Body of pancreas (tissue), 4 donors: Measurements from ENCODE around the gene LASP1NB.

Experiments used
- ATAC-seq: fragments of 150-250 bp; one replicate; pipeline ENCODE4 v1.9.1; 2016
- DNase-seq, 4 donors: peaks; one replicate each; pipeline ENCODE4 v3.0.0-alpha.2; 2019
- H3K27ac ChIP-seq, 4 donors: fragments of 200-600 bp; sonication (generic); 1 replicate in 3 of 4; 2 replicates in 1 of 4; pipeline versions ENCODE4 v1.5.1 to v1.6.1; 2016 to 2019; ENCODE audit warnings: mild to moderate bottlenecking in 1 of 4, mixed read lengths in 1 of 4, moderate library complexity in 1 of 4
- H3K27me3 ChIP-seq, 2 donors: fragments of 200-600 bp; sonication (generic); one replicate each; pipeline ENCODE4 v1.6.0; 2016; ENCODE audit warnings: mild to moderate bottlenecking in 1 of 2
- H3K36me3 ChIP-seq, 2 donors: fragments of 200-600 bp; sonication (generic); replicated peaks in 1 of 2; 2 replicates each; pipeline ENCODE4 v1.5.1; 2016; ENCODE audit warnings: low read depth in 2 of 2; ENCODE audit not compliant: insufficient read depth in 1 of 2
- H3K4me1 ChIP-seq: fragments of 200-600 bp; sonication (generic); one replicate; pipeline ENCODE4 v1.6.0; 2016
- H3K4me3 ChIP-seq, 2 donors: fragments of 200-600 bp; sonication (generic); 1 replicate in 1 of 2; 2 replicates in 1 of 2; pipeline ENCODE4 v1.5.1; 2016 to 2019
- H3K9me3 ChIP-seq, 3 donors: fragments of 200-600 bp; sonication (generic); 1 replicate in 2 of 3; 2 replicates in 1 of 3; pipeline ENCODE4 v1.5.1; 2016
- POLR2A ChIP-seq, 3 donors: fragments of 450-650 bp; IDR thresholded peaks; one replicate each; pipeline ENCODE4 v1.6.1; 2016; ENCODE audit warnings: antibody characterized with exemption in 3 of 3, mild to moderate bottlenecking in 2 of 3
- WGBS, 2 donors: methylation state at CpG; one replicate each; pipeline ENCODE4 v1.1.5; 2017; 5-methylcytosine and 5-hydroxymethylcytosine counted together
- intact Hi-C: fragments of 100-400 bp; cut with DNase I; formaldehyde crosslinking; loops from one replicate; pipeline ENCODE4 v1.15.1; 2023
- TF ChIP-seq, protein P1 (sequence below), 7 experiments: fragments of 450-650 bp in 4 of 7; fragments of 200-600 bp in 3 of 7; sonication (generic) in 3 of 7; IDR thresholded peaks; one replicate each; pipeline ENCODE4 v1.5.1; 2016 to 2019; ENCODE audit warnings: antibody characterized with exemption in 7 of 7

The LASP1NB gene

GRCh38 chr17:38958756-38959155 lies 33.3 kb downstream of the LASP1NB start:
- DNase-seq (no peak), ATAC-seq (no peak)
- no peak for TF ChIP-seq POLR2A (IDR thresholded peaks at IDR 0.05)
- TF ChIP-seq, protein P1, sequence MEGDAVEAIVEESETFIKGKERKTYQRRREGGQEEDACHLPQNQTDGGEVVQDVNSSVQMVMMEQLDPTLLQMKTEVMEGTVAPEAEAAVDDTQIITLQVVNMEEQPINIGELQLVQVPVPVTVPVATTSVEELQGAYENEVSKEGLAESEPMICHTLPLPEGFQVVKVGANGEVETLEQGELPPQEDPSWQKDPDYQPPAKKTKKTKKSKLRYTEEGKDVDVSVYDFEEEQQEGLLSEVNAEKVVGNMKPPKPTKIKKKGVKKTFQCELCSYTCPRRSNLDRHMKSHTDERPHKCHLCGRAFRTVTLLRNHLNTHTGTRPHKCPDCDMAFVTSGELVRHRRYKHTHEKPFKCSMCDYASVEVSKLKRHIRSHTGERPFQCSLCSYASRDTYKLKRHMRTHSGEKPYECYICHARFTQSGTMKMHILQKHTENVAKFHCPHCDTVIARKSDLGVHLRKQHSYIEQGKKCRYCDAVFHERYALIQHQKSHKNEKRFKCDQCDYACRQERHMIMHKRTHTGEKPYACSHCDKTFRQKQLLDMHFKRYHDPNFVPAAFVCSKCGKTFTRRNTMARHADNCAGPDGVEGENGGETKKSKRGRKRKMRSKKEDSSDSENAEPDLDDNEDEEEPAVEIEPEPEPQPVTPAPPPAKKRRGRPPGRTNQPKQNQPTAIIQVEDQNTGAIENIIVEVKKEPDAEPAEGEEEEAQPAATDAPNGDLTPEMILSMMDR (IDR thresholded peaks at IDR 0.05): no peak
- no peaks in the 10 kb centered on the region for H3K9me3 ChIP-seq
- H3K36me3 ChIP-seq: no peaks in the 10 kb centered on the region
- no peak overlapping the region for H3K4me3 ChIP-seq
- no peaks in the 10 kb centered on the region for H3K4me1 ChIP-seq
- no peaks in the 10 kb centered on the region for H3K27me3 ChIP-seq
- no peak overlapping the region for H3K27ac ChIP-seq
- intact Hi-C loops: no loop called here

- H3K36me3 ChIP-seq: no peaks in the 10 kb centered on the region
- no peak for TF ChIP-seq POLR2A (IDR thresholded peaks at IDR 0.05)
- TF ChIP-seq, protein P1 (IDR thresholded peaks at IDR 0.05): no peak
- no peak for DNase-seq
- no peak for ATAC-seq
- no peak overlapping the region for H3K4me3 ChIP-seq
- intact Hi-C loops: no loop called here
- no peak overlapping the region for H3K27ac ChIP-seq
- no peaks in the 10 kb centered on the region for H3K27me3 ChIP-seq
- no peaks in the 10 kb centered on the region for H3K9me3 ChIP-seq
- WGBS, 2 donors: 63 to 86% methylated on average over 3 of the region's 3 CpGs
- no peaks in the 10 kb centered on the region for H3K4me1 ChIP-seq
Observed at GRCh38 chr17:38959508-38959907, 34.1 kb downstream of the LASP1NB start.

- intact Hi-C loops: no loop called here
- Histone ChIP-seq H3K36me3 (no peaks in the 10 kb centered on the region), H3K27ac (no peak overlapping the region), H3K4me3 (no peak overlapping the region), H3K9me3 (no peaks in the 10 kb centered on the region), H3K27me3 (no peaks in the 10 kb centered on the region), H3K4me1 (no peaks in the 10 kb centered on the region)
- ATAC-seq (no peak), DNase-seq (no peak)
- no peak for TF ChIP-seq POLR2A (IDR thresholded peaks at IDR 0.05)
- TF ChIP-seq, protein P1 (IDR thresholded peaks at IDR 0.05): no peak
- WGBS, 2 donors: 79 to 81% methylated on average over 5 of the region's 5 CpGs
Observed at GRCh38 chr17:38960402-38960801, 35.0 kb downstream of the LASP1NB start.

DNA sequence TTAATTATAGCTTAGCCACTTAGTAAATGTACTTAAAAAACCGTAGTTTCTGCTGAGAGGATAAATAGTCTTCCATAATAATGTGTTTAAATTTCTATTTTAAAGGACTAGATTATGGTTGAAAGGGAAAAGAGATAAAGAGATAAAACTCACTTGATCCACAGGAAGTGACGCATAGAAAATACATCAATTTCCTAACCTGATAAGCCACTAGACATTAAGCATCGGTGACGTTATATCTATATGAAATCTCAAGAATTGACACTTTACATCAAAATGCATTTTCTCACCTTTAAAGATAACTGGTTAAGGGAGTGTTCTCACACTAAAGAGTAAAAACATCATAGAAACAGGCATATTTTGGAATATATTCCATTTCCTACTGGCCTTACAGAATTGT lies 36.0 kb downstream of the LASP1NB start:
- Histone ChIP-seq H3K9me3 (no peaks in the 10 kb centered on the region), H3K36me3 (no peaks in the 10 kb centered on the region), H3K4me3 (no peak overlapping the region), H3K27me3 (no peaks in the 10 kb centered on the region), H3K4me1 (no peaks in the 10 kb centered on the region), H3K27ac (no peak overlapping the region)
- no peak for ATAC-seq
- intact Hi-C loops: no loop called here
- no peak for TF ChIP-seq POLR2A (IDR thresholded peaks at IDR 0.05)
- TF ChIP-seq, protein P1 (IDR thresholded peaks at IDR 0.05): no peak
- WGBS, 2 donors: 39 to 49% methylated on average over 4 of the region's 4 CpGs
- no peak for DNase-seq

GRCh38 chr17:38967290-38967738 lies 41.9 kb downstream of the LASP1NB start, which contains the start of gene FBXO47:
Gene FBXO47, minus strand, starts transcription at chr17:38967403. Its CDS starts 4,378 bp downstream, at chr17:38963025.
- WGBS, 2 donors: 6 to 7% methylated on average over 14 to 20 of the region's 21 CpGs
- peak within 1 kb of the TSS in 3 of 4 donors; percentile 39 to 59 (median 41) for H3K27ac ChIP-seq
- no peaks in the 10 kb centered on the region for H3K9me3 ChIP-seq
- H3K27me3 ChIP-seq: no peaks in the 10 kb centered on the region
- peak; percentile 91 to 97 (median 94) for DNase-seq
- no peak within 1 kb of the TSS for H3K4me3 ChIP-seq
- intact Hi-C loops: no loop called here
- no peaks in the 10 kb centered on the region for H3K36me3 ChIP-seq
- H3K4me1 ChIP-seq: peaks cover 13% of the 10 kb centered on the region
- peak; percentile 99 for ATAC-seq
- peak in 2 of 3 donors; percentile 65 to 70 for TF ChIP-seq POLR2A (IDR thresholded peaks at IDR 0.05)
- TF ChIP-seq, protein P1 (IDR thresholded peaks at IDR 0.05): peak in 3 of 7 experiments; percentile 20 to 33 (median 31)
